GM18505 (cell line): Measurements from ENCODE around the gene CDC45.
"Not testable (repeated sequence)": the region's sequence is repeated elsewhere in the genome, so short reads cannot be mapped to it uniquely, and the experiment has no call there.

ENCODE experiments used
- ATAC-seq: cut with Tn5 transposase; IDR thresholded peaks from one replicate; pipeline ENCODE4 v1.9.1; 2021; ENCODE audit not compliant: unreplicated experiment
- POLR2A ChIP-seq: IDR thresholded peaks from 4 replicates; pipeline ENCODE4 v1.6.1; 2011; ENCODE audit warnings: borderline replicate concordance; ENCODE audit not compliant: insufficient read depth, insufficient read length; ENCODE audit errors: extremely low read depth

CDC45 gene

GRCh38 chr22:19533049-19533626 lies 53.4 kb downstream of the CDC45 start:
- TF ChIP-seq POLR2A = no peak
- ATAC-seq = no peak

DNA sequence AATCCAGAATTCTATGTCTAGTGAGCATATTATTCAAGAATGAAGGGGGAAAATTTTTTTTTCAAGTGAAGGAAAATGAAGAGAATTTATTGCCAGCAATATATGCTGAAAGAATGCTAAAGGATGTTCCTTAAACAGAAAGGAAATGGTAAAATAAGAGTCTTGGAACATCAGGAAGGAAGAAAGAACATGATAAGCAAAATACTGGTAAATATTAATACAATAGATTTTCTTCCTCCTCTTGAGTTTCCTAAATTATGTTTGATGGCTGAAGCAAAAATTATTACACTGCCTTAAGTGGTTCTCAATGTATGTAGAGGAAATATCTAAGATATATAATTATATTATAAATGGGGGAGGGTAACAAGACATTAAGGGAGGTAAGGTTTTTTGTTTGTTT lies 54.1 kb downstream of the CDC45 start:
- no peak for TF ChIP-seq POLR2A

DNA sequence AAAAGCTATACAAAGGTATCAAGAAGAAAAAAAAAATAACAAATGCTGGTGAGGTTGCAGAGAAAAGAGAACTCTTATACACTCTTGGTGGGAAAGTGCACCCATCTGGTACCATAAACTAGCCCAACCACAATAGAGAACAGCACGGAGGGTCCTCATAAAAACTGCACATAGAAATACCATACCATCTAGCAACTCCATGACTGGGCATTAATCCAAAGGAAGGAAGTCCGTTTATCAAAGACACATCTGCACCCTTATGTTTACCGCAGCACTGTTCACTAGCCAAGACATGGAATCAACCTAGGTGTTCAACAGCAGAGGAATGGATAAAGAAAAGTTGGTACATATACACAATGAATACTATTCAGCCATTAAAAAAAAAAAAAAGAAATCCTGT lies 55.3 kb downstream of the CDC45 start:
- no peak for TF ChIP-seq POLR2A
- no peak for ATAC-seq

More for the DNA sequence above, 54.1 kb downstream of the CDC45 start:
- ATAC-seq = no peak

DNA sequence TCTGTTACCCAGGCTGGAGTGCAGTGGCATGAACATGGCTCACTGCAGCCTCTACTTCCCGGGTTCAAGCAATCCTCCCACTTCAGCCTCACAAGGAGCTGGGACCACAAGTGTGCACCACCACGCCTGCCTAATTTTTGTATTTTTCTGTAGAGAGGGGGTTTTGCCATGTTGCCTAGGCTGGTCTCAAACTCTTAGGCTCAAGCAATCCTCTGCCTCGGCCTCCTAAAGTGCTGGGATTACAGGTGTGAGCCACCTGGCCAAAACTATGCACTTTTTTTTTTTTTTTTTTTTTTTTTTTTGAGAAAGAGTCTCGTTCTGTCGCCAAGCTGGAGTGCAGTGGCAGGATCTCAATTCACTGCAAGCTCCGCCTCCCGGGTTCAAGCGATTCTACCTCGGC lies 56.8 kb downstream of the CDC45 start:
- no peak for TF ChIP-seq POLR2A
- ATAC-seq = no peak

DNA sequence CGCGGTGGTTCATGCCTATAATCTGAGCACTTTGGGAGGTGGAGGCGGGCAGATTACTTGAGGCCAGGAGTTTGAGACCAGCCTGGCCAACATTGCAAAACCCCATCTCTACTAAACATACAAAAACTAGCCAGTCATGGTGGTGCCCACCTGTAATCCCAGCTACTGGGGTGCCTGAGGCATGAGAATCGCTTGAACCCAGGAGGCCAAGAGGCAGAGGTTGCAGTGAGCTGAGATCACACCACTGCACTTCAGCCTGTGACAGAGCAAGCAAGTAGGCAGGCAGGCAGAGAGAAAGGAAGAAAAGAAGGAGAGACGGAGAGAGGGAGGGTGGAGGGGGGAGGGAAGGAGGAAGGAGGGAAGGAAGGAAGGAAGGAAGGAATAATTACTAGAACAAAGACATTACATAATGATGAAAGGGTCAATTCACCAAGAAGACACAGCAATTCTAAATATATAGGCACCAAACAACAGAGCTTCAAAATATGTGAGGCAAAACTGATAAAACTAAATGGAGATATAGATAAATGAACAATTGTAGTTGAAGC lies 58.3 kb downstream of the CDC45 start:
- ATAC-seq = no peak
- no peak for TF ChIP-seq POLR2A

- TF ChIP-seq POLR2A = no peak
- no peak for ATAC-seq
These were observed 60.7 kb downstream of the CDC45 start for GRCh38 chr22:19540394-19540793.

DNA sequence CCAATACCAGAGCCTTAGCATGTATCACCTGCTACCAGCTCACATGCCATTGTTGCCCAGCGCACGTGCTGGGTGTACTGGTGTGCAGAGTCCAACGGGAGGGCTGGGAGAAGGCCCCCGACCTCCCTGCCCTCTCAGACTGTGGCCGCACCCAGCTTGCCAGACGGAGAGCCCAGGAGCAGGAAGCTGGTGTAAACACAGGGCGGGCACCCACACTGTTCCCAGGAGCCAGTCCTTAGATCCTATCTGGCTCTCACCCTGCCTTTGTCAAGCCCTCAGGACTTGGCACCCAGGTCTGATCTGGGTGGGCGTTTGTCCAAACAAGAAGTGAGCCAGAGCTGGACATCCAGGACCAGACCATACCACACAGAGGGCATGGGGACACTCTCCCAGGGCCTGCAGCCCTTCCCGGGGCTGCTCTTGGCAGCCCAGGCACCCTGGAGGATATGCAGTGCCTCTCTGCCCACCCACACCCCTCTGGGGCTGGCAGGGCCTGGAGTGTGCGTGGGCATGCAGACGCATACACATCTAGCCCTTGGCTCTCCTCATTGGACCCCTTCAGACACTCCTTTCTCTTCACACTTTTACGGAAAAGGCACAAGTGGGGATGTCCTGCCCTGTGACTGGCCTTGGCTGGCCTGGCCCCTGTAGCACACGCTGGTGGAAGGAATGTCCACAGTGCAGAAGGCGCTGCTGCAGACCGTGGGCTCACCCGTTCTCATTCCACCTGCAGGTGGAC lies 64.4 kb downstream of the CDC45 start:
- no peak for ATAC-seq
- TF ChIP-seq POLR2A = no peak

DNA sequence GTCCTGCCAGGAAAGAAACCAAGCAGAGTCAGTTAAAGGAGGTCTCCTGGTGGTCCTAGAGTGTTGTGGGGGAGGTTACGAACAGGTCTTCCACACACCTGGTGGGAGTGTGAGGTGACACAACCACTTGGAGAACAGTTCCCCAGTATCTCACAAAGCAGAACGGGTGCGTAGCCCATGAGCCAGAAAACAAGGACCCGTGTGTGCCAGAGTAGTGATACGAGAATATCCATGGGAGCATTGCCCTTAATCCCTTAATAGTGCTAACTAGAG lies 66.2 kb downstream of the CDC45 start:
- no peak for TF ChIP-seq POLR2A
- ATAC-seq = no peak

DNA sequence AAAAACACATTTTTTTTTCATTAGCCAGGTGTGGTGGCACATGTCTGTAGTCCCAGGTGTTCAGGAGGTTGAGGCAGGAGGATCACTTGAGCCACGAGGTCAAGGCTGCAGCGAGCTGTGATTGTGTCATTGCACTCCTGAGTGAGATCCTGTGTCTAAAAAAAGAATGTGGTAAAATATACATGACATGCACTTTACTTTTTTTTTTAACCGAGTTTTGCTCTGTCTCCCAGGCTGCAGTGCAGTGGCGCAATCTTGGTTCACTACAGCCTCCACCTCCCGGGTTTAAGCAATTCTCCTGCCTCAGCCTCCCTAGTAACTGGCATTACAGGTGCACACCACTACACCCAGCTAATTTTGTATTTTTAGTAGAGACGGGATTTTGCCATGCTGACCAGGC lies 67.0 kb downstream of the CDC45 start:
- no peak for TF ChIP-seq POLR2A
- no peak for ATAC-seq

DNA sequence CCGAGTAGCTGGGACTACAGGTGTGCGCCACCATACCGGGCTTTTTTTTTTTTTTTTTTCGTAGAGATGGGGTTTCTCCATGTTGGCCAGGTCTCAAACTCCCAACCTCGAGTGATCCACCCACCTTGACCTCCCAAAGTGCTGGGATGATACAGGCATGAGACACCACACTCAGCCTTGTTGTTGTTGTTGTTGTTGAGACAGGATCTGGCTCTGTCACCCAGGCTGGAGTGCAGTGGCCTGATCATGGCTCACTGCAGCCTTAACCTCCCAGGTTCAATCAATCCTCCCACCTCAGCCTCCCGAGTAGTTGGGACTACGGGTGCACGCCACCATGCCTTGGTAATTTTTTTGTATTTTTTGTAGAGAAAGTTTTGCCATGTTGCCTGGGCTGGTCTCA lies 67.9 kb downstream of the CDC45 start:
- no peak for TF ChIP-seq POLR2A
- ATAC-seq = no peak

DNA sequence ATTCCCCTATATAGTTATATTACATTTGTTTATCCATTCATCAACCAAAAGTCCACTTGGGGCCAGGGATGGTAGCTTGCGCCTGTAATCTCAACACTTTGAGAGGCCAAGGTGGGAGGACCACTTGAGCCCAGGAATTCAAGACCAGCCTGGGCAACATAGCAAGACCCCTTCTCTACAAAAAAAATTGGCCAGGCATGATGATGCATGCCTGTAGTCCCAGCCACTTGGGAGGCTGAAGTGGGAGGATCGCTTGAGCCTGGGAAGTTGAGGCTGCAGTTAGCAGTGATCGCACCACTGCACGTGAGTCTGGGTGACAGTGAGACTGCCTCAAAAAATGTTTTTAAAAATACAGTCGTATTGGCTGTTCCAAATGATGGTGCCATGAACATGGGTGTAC lies 68.7 kb downstream of the CDC45 start:
- not testable (repeated sequence) for ATAC-seq

DNA sequence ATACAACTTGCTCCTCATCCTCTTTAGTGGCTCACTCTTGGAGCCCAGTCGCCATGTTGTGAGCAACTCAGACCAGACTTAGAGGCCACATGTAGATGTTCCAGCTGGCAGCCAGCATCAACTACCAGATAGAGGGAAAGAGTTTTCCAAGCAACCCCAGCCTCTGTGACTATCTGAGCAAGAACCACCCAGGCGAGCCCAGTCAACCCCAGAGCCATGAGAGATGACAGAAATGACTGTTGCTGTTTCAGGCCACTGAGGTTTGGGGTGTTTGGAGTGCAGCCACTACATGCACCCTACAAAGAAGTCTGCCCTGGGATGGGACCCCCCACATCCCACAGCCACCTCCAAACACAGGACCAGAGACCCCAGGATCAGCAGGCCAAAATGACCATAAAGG lies 69.2 kb downstream of the CDC45 start:
- TF ChIP-seq POLR2A = no peak
- no peak for ATAC-seq

GRCh38 chr22:19549428-19549827 lies 69.7 kb downstream of the CDC45 start:
- no peak for TF ChIP-seq POLR2A
- ATAC-seq = no peak

- no peak for ATAC-seq
- TF ChIP-seq POLR2A = no peak
These were observed 70.7 kb downstream of the CDC45 start for GRCh38 chr22:19550382-19550781.
